Common myeloid progenitor, CD34-positive (primary cell): ENCODE data around the gene PIP5K1B.
A peak's percentile ranks its signal among the peaks of the same experiment; 100 is the strongest.
"Not testable (repeated sequence)": the region's sequence is repeated elsewhere in the genome, so short reads cannot be mapped to it uniquely, and the experiment has no call there.

Source experiments
- CTCF ChIA-PET: fragments of 350-600 bp; sonication (Branson Sonifier 250); formaldehyde crosslinking; loops from one replicate; lab custom pipeline; 2021; ENCODE audit warnings: antibody characterized with exemption; lab: Charles Lee
- POLR2A ChIA-PET: fragments of 350-600 bp; sonication (Branson Sonifier 250); formaldehyde crosslinking; loops from one replicate; lab custom pipeline; 2021; ENCODE audit warnings: antibody characterized with exemption; lab: Charles Lee
- DNase-seq, 3 donors: peaks; one replicate each; pipeline versions ENCODE4 v3.0.0 to v3.0.0-alpha.2; 2013
- H3K27ac ChIP-seq, 2 experiments: 1 replicate in 1 of 2; 2 replicates in 1 of 2; pipeline ENCODE4 v1.7.0; 2013; ENCODE audit warnings: inconsistent platforms in 2 of 2, low read length in 2 of 2, mild to moderate bottlenecking in 2 of 2, low read depth in 1 of 2, moderate library complexity in 1 of 2; ENCODE audit not compliant: severe bottlenecking in 2 of 2, insufficient read depth in 1 of 2, poor library complexity in 1 of 2
- H3K27me3 ChIP-seq, 5 experiments: replicated peaks in 2 of 5; 1 replicate in 3 of 5; 2 replicates in 2 of 5; pipeline versions ENCODE4 v1.6.1 to v1.7.0; 2013; ENCODE audit warnings: low read length in 4 of 5, mild to moderate bottlenecking in 2 of 5, moderate library complexity in 2 of 5, inconsistent platforms in 1 of 5; ENCODE audit not compliant: insufficient read depth in 5 of 5, control insufficient read depth in 4 of 5
- H3K36me3 ChIP-seq, 4 experiments: 1 replicate in 2 of 4; 2 replicates in 2 of 4; pipeline versions ENCODE4 v1.6.1 to v1.7.0; 2013; ENCODE audit warnings: low read length in 3 of 4, control low read depth in 1 of 4, mild to moderate bottlenecking in 1 of 4; ENCODE audit not compliant: control insufficient read depth in 4 of 4, insufficient read depth in 4 of 4
- H3K4me1 ChIP-seq, 4 experiments: 1 replicate in 3 of 4; 2 replicates in 1 of 4; pipeline versions ENCODE4 v1.6.1 to v1.7.1; 2013; ENCODE audit warnings: low read length in 3 of 4, mild to moderate bottlenecking in 3 of 4, control low read depth in 1 of 4, inconsistent platforms in 1 of 4, moderate library complexity in 1 of 4; ENCODE audit not compliant: control insufficient read depth in 4 of 4, insufficient read depth in 4 of 4; ENCODE audit errors: control extremely low read depth in 1 of 4
- H3K4me3 ChIP-seq, 7 experiments: 1 replicate in 4 of 7; 2 replicates in 3 of 7; pipeline versions ENCODE4 v1.5.1 to v1.7.0; 2013; ENCODE audit warnings: mild to moderate bottlenecking in 7 of 7, low read length in 6 of 7, moderate library complexity in 6 of 7, inconsistent platforms in 2 of 7, low read depth in 2 of 7, control low read depth in 1 of 7; ENCODE audit not compliant: insufficient read depth in 4 of 7, control insufficient read depth in 1 of 7; ENCODE audit errors: extremely low read depth in 1 of 7
- H3K9me3 ChIP-seq, 5 experiments: 1 replicate in 4 of 5; 2 replicates in 1 of 5; pipeline versions ENCODE4 v1.6.1 to v1.7.1; 2013; ENCODE audit warnings: low read length in 4 of 5, mild to moderate bottlenecking in 2 of 5, inconsistent platforms in 1 of 5, low read depth in 1 of 5, moderate library complexity in 1 of 5; ENCODE audit not compliant: control insufficient read depth in 4 of 5, insufficient read depth in 2 of 5; ENCODE audit errors: control extremely low read depth in 1 of 5
- WGBS: methylation state at CpG from one replicate; pipeline ENCODE4 v1.1.5; 2013; ENCODE audit not compliant: insufficient coverage; 5-methylcytosine and 5-hydroxymethylcytosine counted together

PIP5K1B gene

GRCh38 chr9:68697851-68698250 is 7.2 kb upstream of the PIP5K1B start:
- Histone ChIP-seq H3K4me3 (no peak overlapping the region), H3K27me3 (no peaks in the 10 kb centered on the region), H3K27ac (no peak overlapping the region), H3K9me3 (peaks cover 0 to 3% (median 0%) of the 10 kb centered on the region in 5 experiments), H3K36me3 (no peaks in the 10 kb centered on the region), H3K4me1 (peaks cover 3 to 17% (median 6%) of the 10 kb centered on the region in 4 experiments)
- no peak for DNase-seq
- no CpG with 5 or more reads among the region's 4 CpGs for WGBS
- POLR2A ChIA-PET = no interaction called here
- CTCF ChIA-PET = no interaction called here

- POLR2A ChIA-PET = no interaction called here
- CTCF ChIA-PET = interaction anchor here (1.4 kb wide), 1 partner anchor 83 kb away, joined by 3 read pairs; no protein-coding TSS in a partner anchor
Observed at GRCh38 chr9:68698943-68699509, 6.0 kb upstream of the PIP5K1B start.

GRCh38 chr9:68699625-68700024 is 5.4 kb upstream of the PIP5K1B start:
- H3K36me3 ChIP-seq, H3K9me3 ChIP-seq, H3K27me3 ChIP-seq, H3K27ac ChIP-seq, H3K4me3 ChIP-seq, DNase-seq, POLR2A ChIA-PET: not testable (repeated sequence)
- peaks cover 9 to 22% (median 10%) of the 10 kb centered on the region in 4 experiments for H3K4me1 ChIP-seq
- WGBS = no CpG with 5 or more reads among the region's 2 CpGs
- CTCF ChIA-PET = interaction anchor here (1.4 kb wide), 1 partner anchor 82 kb away, joined by 3 read pairs; no protein-coding TSS in a partner anchor

More at GRCh38 chr9:68698943-68699509, 6.0 kb upstream of the PIP5K1B start:
- Histone ChIP-seq H3K27ac (no peak overlapping the region), H3K4me1 (peaks cover 4 to 16% (median 7%) of the 10 kb centered on the region in 4 experiments), H3K36me3 (no peaks in the 10 kb centered on the region), H3K27me3 (no peaks in the 10 kb centered on the region), H3K9me3 (peaks cover 0 to 3% (median 0%) of the 10 kb centered on the region in 5 experiments), H3K4me3 (peak overlapping the region in 2 of 7 experiments; percentile 26 to 45)
- peak; percentile 52 to 88 (median 83) for DNase-seq
- WGBS = 0% methylated on average over 1 of the region's 6 CpGs

- Histone ChIP-seq H3K36me3 (no peaks in the 10 kb centered on the region), H3K4me1 (peaks cover 13 to 41% (median 25%) of the 10 kb centered on the region in 4 experiments), H3K27ac (no peak overlapping the region), H3K27me3 (peaks cover 0 to 2% (median 0%) of the 10 kb centered on the region in 5 experiments), H3K9me3 (no peaks in the 10 kb centered on the region), H3K4me3 (no peak overlapping the region)
- POLR2A ChIA-PET = no interaction called here
- CTCF ChIA-PET = interaction anchor here (1.2 to 2.5 kb wide), 4 partner anchors 8 to 119 kb away, joined by 3 to 9 read pairs (median 4); no protein-coding TSS in a partner anchor
- WGBS = 100% methylated on average over 3 of the region's 3 CpGs
- no peak for DNase-seq
Observed at GRCh38 chr9:68702493-68702892, 2.5 kb upstream of the PIP5K1B start.

GRCh38 chr9:68703672-68704071 is 1.4 kb upstream of the PIP5K1B start:
- 100% methylated on average over 1 of the region's 6 CpGs for WGBS
- Histone ChIP-seq H3K9me3 (no peaks in the 10 kb centered on the region), H3K27ac (no peak overlapping the region), H3K36me3 (no peaks in the 10 kb centered on the region), H3K4me1 (peaks cover 7 to 41% (median 27%) of the 10 kb centered on the region in 4 experiments), H3K4me3 (peak overlapping the region in 1 of 7 experiments; percentile 97), H3K27me3 (peaks cover 0 to 2% (median 0%) of the 10 kb centered on the region in 5 experiments)
- DNase-seq = no peak
- ChIA-PET POLR2A (no interaction called here), CTCF (interaction anchor here (0.6 to 1.4 kb wide), 3 partner anchors 24 to 296 kb away, joined by 3 to 4 read pairs (median 3); no protein-coding TSS in a partner anchor)

- WGBS = 2% methylated on average over 5 of the region's 11 CpGs
- H3K27me3 ChIP-seq = peaks cover 0 to 2% (median 0%) of the 10 kb centered on the region in 5 experiments
- H3K9me3 ChIP-seq = no peaks in the 10 kb centered on the region
- peaks cover 5 to 38% (median 27%) of the 10 kb centered on the region in 4 experiments for H3K4me1 ChIP-seq
- no peaks in the 10 kb centered on the region for H3K36me3 ChIP-seq
- ChIA-PET POLR2A (interaction anchor here (0.6 kb wide), 1 partner anchor 282 kb away, joined by 3 read pairs; no protein-coding TSS in a partner anchor), CTCF (interaction anchor here (0.6 to 1.4 kb wide), 4 partner anchors 24 to 295 kb away, joined by 3 to 4 read pairs (median 3); no protein-coding TSS in a partner anchor)
- peak overlapping the region in 1 of 2 experiments; percentile 60 for H3K27ac ChIP-seq
- peak overlapping the region; percentile 72 to 97 (median 91) for H3K4me3 ChIP-seq
- DNase-seq = no peak
Observed at GRCh38 chr9:68704498-68704813, 584 bp upstream of the PIP5K1B start.
